ENCODE results near the gene POTEB.
"Not testable (repeated sequence)": the region's sequence is repeated elsewhere in the genome, so short reads cannot be mapped to it uniquely, and the experiment has no call there.

POTEB gene

GRCh38 chr15:21877635-21878034 is at the start of gene POTEB:
POTEB (minus strand) TSS chr15:21877735; CDS start chr15:21877246, 489 bp downstream.
- not testable (repeated sequence) for DNase-seq (ENCODE audit: low spot score)

GRCh38 chr15:21890955-21891354 is 13.4 kb upstream of the POTEB start:
- DNase-seq (ENCODE audit: low spot score), result not testable (repeated sequence)

DNA sequence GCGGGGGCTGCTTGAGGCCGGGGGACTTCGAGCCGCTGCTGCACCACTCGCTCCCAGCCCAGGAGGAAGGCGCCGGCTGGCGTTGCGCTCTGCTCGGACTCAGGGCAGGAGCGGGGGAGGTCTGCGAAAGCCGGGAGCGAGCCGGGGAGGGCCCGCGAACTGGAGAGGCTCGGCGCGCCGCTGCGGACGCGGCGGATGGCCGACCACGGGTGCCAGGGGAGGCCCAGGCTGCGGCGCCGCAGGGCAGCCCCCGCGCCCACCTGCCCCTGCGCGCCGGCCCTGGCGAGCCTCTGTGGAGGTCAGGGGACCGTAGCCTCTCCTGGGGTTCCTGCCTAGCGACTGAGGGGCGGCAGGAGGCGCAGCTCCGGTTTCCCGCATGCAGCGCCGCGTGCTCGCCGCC is 12.0 kb upstream of the POTEB start:
- not testable (repeated sequence) for DNase-seq (ENCODE audit: low spot score)

DNA sequence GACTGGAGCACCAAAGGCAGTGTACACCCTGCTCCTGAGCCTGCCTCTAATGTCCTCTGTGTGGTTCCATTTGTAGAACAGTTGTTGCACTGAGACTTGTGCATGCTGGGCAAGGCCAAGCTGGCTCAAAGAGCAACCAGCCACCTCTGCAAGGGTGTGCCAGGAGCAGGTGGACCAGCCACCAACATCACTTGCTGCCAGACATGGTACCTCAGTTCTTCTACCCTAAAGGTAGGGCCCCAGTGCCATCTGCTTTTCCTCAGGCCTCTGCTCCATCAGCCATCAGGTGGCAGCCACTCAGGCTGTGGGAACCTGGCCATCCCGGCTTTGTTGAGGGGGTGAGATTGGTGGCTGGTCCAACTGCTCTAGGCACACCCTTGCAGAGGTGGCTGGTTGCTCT is 38.7 kb downstream of the POTEB start:
- DNase-seq (ENCODE audit: low spot score), result not testable (repeated sequence)

All from activated CD4-positive, alpha-beta T cell treated with anti-CD3 and anti-CD28 coated beads, Interleukin-2, Interleukin-4, amounts not matched to agents 100 ng/mL and 50 ng/mL, durations not matched to agents 16 hours and 8 hours (primary cell).